ENCODE measurements around the gene CNGA3. TPM values are rescaled to one million over a fixed set of nuclear protein-coding genes. Genes with fewer than 3 reads are reported as not detected.

CNGA3 gene
- total RNA-seq, 4 donors from 2014 or later: 1.7 to 3.0 (median 2.2) TPM; not detected in 1

DNA sequence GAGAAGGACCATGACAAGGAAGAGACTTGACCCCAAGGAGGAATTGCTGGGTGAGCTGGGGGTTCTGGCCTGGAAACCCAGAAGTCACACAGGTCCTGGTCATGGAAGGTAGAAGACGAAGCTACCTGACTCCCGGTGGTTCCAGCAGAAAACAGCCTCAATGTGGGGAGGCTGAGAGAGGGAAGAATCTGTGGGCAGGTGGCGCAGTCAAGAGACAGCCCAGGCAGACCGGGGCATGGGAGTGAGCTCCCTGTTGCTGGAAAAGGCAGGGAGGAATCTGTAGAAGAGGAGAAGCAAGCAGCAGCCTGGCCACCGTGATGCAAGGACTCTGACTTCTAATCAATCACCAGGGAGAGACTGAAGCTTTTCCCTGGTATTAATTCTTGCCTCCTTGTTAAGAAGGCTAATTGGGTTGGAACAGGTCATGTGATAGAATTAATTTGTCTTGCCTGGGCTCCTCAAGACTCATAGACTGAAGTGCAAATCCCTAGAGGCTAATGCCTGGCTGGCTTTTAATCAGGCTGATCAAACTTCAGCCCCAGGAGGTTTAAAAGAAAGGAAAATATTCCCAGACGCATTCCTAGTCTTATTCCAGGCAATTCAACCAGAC, 30.1 kb downstream of the CNGA3 start:
- no peaks in the 10 kb centered on the region for H3K9me3 ChIP-seq
- H3K4me3 ChIP-seq: no peak overlapping the region
- H3K27me3 ChIP-seq: no peaks in the 10 kb centered on the region
- no peaks in the 10 kb centered on the region for H3K4me1 ChIP-seq
- DNase-seq: no peak
- TF ChIP-seq, protein P1, sequence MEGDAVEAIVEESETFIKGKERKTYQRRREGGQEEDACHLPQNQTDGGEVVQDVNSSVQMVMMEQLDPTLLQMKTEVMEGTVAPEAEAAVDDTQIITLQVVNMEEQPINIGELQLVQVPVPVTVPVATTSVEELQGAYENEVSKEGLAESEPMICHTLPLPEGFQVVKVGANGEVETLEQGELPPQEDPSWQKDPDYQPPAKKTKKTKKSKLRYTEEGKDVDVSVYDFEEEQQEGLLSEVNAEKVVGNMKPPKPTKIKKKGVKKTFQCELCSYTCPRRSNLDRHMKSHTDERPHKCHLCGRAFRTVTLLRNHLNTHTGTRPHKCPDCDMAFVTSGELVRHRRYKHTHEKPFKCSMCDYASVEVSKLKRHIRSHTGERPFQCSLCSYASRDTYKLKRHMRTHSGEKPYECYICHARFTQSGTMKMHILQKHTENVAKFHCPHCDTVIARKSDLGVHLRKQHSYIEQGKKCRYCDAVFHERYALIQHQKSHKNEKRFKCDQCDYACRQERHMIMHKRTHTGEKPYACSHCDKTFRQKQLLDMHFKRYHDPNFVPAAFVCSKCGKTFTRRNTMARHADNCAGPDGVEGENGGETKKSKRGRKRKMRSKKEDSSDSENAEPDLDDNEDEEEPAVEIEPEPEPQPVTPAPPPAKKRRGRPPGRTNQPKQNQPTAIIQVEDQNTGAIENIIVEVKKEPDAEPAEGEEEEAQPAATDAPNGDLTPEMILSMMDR (IDR thresholded peaks at IDR 0.05): no peak
- TF ChIP-seq POLR2A (IDR thresholded peaks at IDR 0.05): no peak
- no peak overlapping the region for H3K27ac ChIP-seq
- no peaks in the 10 kb centered on the region for H3K36me3 ChIP-seq

DNA sequence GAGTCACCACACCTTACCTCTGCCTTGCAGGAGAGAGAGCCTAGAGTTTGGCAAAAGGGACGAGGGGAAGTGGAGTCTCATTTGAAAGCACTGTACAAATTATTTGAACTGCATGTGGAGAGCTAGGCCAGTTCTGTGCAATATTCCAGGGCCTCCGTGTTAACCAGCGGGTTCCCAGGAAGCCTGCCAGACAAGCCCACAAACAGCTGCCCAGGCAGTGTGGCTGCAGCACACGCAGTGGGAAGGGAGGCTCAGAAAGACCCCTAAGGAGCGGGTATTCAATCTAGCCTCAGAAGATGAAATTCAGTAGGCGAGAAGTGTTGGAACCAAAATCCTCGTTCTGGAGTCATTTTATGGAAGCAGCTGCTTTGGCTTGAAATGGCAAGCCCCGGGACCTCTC, 30.7 kb downstream of the CNGA3 start:
- Histone ChIP-seq H3K27me3 (no peaks in the 10 kb centered on the region), H3K36me3 (no peaks in the 10 kb centered on the region), H3K4me3 (no peak overlapping the region), H3K9me3 (no peaks in the 10 kb centered on the region), H3K27ac (no peak overlapping the region), H3K4me1 (no peaks in the 10 kb centered on the region)
- no peak for TF ChIP-seq POLR2A (IDR thresholded peaks at IDR 0.05)
- TF ChIP-seq, protein P1 (IDR thresholded peaks at IDR 0.05): no peak
- DNase-seq: no peak

DNA sequence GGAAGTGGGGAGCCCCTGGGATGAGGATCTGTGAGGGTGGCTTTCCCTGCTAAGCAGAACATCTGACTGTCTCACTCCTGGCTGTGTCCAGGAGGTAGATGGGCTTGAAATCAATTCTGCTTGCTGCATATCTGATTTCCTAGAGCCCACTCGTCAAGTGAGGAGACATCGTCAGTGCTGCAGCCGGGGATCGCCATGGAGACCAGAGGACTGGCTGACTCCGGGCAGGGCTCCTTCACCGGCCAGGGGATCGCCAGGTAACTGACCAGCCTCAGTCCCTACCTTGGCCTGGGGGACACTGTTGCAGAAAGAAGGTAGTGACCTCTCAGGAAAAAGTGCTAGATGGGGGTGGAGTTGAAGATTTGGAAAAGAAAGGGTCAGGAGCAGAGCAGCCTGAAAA, 31.3 kb downstream of the CNGA3 start:
- Histone ChIP-seq H3K4me1 (no peaks in the 10 kb centered on the region), H3K9me3 (no peaks in the 10 kb centered on the region), H3K4me3 (no peak overlapping the region), H3K27me3 (no peaks in the 10 kb centered on the region), H3K36me3 (no peaks in the 10 kb centered on the region), H3K27ac (no peak overlapping the region)
- DNase-seq: no peak
- no peak for TF ChIP-seq POLR2A (IDR thresholded peaks at IDR 0.05)
- TF ChIP-seq, protein P1 (IDR thresholded peaks at IDR 0.05): no peak

DNA sequence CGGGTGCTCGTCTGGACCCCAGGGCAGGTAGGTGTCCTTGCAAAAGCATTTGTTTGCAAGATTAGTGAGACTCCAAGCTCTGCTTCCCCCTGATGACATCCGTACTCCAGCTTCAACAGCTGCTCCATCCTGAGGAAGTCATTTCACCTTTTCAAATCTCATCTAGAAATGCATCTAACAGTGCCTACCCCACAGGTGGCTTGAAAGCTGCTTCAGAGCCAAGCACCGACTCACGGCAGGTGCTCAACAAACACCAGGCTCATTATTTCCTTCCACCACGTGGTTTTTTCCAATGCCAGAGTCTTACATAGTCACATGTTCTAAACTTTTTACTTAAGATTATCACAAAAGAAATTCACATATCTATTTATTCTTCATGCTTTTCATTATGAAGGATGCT, 31.9 kb downstream of the CNGA3 start:
- no peaks in the 10 kb centered on the region for H3K4me1 ChIP-seq
- H3K27me3 ChIP-seq: no peaks in the 10 kb centered on the region
- no peak for TF ChIP-seq POLR2A (IDR thresholded peaks at IDR 0.05)
- TF ChIP-seq, protein P1 (IDR thresholded peaks at IDR 0.05): no peak
- no peak overlapping the region for H3K4me3 ChIP-seq
- no peaks in the 10 kb centered on the region for H3K36me3 ChIP-seq
- no peaks in the 10 kb centered on the region for H3K9me3 ChIP-seq
- DNase-seq: no peak
- H3K27ac ChIP-seq: no peak overlapping the region

DNA sequence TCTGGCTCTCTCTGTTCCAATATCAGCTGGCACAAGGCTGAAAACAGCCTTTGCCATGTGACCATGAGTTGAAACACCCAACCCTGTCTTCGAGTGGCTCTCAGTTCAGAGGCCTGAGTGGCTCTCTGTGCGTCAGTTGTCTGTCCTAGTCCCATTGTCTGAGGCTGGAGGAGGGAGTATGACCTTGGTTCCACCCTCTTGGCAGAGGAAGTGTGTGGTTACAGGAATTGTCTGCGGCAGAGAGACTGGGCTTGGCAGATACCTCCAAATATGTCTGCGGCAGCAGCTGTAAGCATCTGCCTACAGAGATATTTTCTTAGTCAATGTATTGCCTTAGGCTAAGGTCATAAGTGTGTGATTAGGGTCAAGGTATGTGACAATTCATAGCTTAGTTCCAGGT, 32.6 kb downstream of the CNGA3 start:
- DNase-seq: no peak

More for the DNA sequence above, 32.6 kb downstream of the CNGA3 start:
- Histone ChIP-seq H3K27me3 (no peaks in the 10 kb centered on the region), H3K4me1 (no peaks in the 10 kb centered on the region), H3K4me3 (no peak overlapping the region), H3K9me3 (no peaks in the 10 kb centered on the region), H3K36me3 (no peaks in the 10 kb centered on the region), H3K27ac (no peak overlapping the region)
- TF ChIP-seq, protein P1 (IDR thresholded peaks at IDR 0.05): no peak
- no peak for TF ChIP-seq POLR2A (IDR thresholded peaks at IDR 0.05)
